AML-193 (cell line): ENCODE data around the gene EVA1B.

Experiments
- DNase-seq, 2 experiments: peaks; one replicate each; lab custom pipeline; 2025; lab: John Stamatoyannopoulos, UW

Gene EVA1B

GRCh38 chr1:36346741-36347370, 23.4 kb upstream of the EVA1B start:
- no peak for DNase-seq

DNA sequence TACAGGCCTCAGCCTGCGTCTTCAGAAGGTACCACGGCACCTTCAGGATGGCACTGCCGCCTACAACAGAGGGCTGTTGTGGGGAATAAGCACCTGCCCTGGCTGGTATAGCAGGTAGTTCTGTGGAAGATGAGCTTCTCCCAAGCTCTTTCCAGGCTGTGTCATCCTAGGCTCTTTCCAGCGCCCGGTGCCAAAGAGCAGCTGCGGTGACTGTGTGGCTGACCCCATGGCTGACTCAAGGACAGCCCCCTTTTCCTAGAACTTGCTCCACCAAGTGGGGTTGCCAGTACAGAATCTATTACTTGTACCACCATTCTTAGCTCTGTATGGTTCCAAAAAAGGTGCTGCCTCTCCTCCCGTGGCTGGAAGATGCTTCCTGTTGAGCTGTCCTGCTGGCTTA, 21.9 kb upstream of the EVA1B start:
- DNase-seq = no peak

DNA sequence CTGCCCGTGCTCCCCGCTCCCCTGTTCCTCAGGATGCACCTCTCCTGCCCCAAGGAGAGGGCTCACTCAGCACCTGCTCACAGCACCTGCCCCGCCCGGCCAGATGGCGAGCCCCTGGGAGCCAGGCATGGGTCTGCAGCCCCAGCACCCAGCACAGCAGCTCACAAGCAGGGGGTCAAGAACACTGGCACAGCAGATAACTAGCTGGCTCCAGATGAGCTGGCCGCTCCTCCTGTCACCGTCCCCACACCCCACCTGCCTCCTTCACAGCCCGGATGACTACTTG, 20.9 kb upstream of the EVA1B start:
- no peak for DNase-seq

DNA sequence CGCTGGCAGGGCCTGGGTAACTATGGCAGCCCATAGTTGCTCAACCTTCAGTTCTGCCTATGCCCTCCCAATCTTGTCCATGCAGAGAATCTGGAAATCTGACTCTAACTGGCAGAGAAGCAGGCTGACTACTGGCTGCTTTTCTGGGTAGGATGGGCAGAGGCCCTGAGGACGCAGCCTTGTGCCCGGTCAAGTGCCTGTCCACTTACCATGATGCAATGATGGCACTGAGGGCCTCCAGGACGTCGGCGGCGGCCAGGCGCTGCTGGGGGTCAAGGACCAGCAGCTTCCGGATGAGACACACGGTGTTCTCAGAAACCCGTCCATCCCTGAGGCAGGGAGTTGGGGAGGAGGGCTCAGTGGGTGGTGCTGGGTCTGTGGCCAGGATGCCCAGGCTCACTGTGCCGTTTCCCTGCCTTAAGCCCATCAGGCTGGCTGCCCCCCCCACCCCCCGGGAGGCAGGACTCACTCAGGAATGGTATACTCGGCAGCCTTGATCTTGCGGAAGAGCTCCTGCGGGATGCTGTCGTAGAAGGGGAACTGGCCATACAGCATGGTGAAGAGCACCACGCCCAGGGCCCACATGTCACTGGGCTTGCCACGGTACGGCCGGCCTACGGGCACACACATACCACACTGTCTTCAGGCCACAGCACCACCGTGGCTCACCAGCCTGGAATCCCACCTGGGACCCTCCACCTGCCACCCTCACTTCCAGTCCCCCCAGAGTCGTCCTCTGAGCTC, 20.4 kb upstream of the EVA1B start:
- no peak for DNase-seq

GRCh38 chr1:36342426-36343185, 19.2 kb upstream of the EVA1B start:
- DNase-seq = peak; percentile 37 to 45

GRCh38 chr1:36341626-36342320, 18.3 kb upstream of the EVA1B start:
- no peak for DNase-seq

- no peak for DNase-seq
Measured at GRCh38 chr1:36339615-36340014, 16.2 kb upstream of the EVA1B start.

DNA sequence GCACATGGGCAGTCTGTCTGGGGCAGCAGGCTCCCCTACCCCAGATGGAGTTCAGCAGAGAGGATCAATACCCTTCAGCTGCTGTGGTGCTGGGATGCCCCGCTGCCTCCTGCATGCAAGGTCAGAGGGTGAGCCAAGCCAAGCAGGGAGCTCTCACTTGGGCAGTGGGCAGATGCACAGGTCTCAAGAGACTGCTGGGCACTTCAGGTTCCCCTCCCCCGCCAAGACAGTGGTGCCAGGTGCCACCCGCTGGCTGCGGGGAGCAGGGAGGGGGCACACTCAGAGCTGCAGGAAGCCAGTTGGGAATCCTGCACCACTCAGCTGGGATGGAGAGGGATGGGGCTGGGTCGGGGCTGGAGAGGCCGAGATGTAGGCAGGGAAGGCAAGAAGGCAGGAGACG, 15.8 kb upstream of the EVA1B start:
- no peak for DNase-seq

DNA sequence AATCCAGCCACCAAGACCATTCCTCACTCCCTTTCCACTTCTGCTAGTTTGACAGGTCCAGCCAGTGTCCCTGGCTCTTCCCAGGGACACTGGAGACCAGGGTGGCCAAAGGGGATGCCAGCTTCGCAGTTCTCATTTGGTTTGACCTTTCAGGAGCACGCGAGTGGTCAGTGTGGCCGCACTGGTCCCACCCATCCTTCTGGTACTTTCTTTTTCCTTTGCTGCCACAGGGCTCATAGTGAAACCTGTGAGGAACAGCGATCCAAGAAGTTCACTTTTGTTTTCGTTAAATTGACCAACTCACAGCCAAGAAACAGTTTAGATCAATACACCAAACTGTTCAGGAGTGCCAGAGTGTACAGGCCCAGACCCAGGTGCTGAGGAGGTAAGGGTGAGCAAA, 14.4 kb upstream of the EVA1B start:
- DNase-seq = no peak

GRCh38 chr1:36330940-36331339, 7.5 kb upstream of the EVA1B start:
- DNase-seq = no peak

GRCh38 chr1:36329817-36330216, 6.4 kb upstream of the EVA1B start:
- no peak for DNase-seq

GRCh38 chr1:36328713-36329112, 5.3 kb upstream of the EVA1B start:
- no peak for DNase-seq

DNA sequence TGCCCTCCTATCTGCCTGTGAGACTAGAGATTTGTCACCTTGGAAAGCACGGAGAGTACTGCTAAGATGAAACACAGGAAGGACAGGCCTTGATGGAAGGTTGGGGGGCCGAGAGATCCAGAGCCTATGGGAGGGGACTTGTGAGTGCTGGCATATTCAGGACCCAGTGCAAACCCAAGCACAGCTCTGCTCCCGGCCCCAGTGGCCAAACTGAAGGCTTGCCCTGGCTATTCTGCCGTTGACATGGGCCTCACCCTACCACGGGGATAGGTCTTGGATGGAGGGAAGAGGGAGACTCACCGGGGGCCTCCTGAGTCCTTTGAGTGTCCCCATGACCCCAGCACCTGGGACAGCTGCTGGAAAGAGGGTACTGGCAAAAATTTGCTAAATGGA, 4.6 kb upstream of the EVA1B start:
- no peak for DNase-seq

DNA sequence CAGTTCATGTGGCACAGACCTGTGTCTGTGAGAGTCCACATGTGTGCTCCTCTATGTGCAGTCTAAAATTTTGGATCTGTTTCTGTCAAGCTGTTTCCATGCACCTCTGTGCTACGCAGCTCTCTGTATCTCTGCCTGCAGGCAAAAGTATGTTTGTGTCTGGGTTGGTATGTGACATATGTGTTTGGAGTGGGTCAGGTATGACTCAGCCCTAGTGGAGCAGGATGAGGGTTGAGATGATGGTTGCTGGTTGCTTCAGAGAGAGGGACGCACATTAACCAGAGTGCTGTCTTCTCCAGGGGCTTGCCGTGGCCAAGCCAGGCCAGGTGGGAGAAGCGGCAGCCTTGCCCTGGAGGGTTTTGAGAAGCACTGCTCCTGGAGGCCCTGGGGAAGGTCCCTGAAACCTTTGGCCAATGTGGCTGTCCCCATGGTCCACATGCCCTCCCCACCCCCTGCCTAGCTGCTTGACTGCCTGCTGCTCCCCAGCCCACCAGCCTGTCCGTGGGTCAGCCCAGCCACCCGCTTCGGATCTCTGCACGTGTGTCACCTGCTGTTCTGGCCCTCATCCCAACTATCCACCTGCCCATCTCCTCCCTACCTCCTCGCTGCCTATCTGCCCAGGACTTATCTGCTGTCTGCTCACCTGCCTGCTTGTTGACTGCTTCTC, 4.1 kb upstream of the EVA1B start:
- DNase-seq = no peak

DNA sequence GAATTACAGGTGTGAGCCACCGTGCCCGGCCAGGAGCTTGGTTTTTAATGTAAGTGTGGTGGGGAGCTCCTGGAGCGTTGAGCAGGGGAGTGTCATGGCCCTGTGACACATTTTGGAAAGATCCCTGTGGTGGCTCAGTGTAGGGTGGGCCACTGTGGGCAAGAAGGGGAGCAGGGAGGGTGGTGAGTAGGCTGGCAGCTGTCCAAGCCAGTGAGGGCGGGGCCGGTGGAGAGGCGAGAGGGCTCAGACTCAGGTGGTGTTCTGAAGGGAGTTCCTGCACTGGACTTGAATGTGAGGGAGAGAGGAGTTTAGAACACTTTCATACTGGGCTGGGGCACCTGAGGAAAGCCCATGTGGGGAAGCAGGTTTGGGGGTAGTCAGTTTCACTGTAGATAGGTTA, 3.1 kb upstream of the EVA1B start:
- DNase-seq = no peak

GRCh38 chr1:36324353-36324703, 883 bp upstream of the EVA1B start:
- DNase-seq = no peak

DNA sequence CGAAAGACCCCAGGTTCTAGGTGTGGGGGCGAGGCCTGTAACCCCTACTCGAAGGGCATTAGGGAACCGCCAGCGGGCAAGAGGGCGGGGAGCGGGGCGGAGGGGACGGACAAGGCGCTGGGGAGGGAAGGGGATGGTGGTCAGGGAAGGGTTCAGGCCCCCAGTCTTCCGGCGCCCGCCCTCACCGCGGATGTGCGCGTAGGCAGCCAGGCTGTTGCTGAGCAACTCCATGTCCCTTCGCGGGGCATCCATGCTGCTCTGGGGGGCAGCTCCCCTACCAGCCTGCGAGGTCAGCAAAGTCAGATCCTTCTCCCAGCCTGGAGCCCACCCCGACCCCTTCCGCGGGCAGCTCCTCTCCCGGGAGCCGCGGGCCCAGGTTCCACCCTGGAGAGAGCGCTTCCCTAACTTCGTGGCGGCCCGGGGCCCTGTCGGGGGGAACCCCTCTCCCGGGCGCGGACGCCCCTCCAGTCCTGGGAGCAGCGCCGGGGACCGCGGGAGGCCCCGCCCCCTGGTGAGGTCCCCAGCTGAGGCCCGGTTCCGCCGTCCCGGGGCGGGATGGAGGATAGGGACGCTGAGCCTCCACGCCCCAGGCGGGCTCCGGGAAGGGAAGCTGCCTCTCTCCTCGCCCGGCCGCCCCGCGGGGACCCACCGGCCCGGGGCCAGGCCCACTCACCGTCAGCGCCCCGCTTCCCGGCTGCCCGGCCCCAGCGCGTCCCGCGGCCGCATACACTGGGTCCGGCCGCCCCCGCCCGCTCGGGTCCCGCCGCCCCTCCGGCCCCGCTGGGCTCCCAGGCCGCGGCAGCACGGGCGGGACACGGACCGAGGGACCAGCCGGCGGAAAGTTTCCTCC, 434 bp downstream of the EVA1B start:
- DNase-seq = no peak

GRCh38 chr1:36322041-36322785, 1.2 kb downstream of the EVA1B start:
- DNase-seq = no peak

DNA sequence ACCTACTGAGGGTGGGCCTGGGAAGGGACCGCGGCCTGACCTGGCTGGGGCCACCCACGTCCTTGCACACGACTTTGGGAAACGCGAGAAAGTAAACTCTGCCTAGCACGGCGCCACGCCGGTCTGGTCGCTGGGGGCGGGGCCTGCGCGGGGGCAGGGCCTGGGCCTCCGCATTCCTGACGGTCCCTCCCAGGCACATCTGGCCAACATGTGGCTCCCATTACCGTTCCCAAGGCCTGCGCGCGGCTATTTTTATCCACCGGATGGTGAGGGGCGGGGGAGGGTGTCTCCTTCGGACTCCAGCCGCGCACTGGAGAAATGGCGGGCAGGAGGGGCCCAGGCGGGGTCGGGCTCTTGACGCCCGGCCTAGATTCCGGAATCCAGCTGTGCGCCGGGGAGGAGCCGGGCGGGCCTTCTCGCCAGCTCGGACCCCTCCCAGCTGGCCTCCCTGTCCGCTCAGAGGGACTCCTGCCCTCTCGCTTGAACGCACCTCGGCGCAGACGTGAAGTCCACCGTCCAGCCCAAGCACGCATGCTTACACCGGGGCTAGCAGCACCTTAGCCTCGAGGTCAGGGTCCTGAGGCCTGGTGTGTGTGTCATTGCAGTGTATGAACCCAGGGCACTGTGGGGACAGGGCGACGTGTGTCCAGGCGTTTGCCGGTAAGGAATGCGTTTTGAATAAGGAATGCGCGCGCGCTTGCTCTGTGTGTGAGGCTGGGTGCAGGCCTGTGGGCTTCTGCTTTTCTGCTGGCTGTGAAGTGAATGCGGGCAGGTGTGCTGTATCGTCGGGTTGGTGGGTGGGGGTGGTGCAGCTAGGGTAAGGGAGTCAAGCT, 2.1 kb downstream of the EVA1B start:
- peak; percentile 24 to 26 for DNase-seq

DNA sequence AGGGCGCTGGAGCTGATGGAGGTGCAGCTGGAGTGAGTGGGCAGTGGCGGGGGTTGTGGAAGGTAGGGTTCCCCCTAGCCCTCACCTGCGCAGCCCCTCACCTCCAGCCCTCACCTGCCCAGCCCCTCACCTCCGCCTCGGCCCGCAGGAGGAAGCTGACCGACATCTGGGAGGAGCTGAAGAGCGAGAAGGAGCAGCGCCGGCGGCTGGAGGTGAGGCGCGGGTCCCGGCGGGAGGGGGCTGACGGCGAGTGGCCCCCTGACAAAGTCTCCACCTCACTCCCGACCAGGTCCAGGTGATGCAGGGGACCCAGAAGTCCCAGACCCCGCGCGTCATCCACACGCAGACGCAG, 2.7 kb downstream of the EVA1B start:
- DNase-seq = no peak
